HG02588 (cell line): ENCODE results near the gene KLHL41.

Experiments
- ATAC-seq: cut with Tn5 transposase; IDR thresholded peaks from one replicate; pipeline ENCODE4 v1.9.1; 2021; ENCODE audit warnings: mild to moderate bottlenecking, moderate library complexity; ENCODE audit not compliant: unreplicated experiment

The KLHL41 gene

GRCh38 chr2:169509298-169509885 is at the start of gene KLHL41:
Gene KLHL41, plus strand, starts transcription at chr2:169509702. Its CDS starts 77 bp downstream, at chr2:169509779.
- ATAC-seq: no peak

DNA sequence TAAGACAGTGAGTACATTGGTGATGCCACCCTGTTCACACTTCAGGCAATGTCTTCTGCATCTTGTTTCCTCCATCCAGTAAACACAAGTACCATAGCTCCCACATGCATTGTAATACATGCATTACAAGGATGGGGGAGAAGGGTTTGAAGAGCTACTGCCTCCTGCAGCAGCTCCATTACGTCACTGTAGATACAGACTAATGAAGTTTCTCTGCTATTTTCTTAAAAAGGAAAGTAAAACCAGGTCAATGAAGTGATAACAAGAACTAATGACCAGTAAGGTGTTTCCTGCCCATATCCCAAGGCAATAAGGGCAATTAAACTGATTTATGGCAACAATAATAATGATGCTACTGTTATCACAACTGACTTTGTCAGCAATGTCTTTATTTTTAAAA is 48.4 kb upstream of the KLHL41 start:
- no peak for ATAC-seq

- no peak for ATAC-seq
These were observed 46.4 kb upstream of the KLHL41 start for GRCh38 chr2:169462896-169463695.

GRCh38 chr2:169464466-169464865 is 45.0 kb upstream of the KLHL41 start:
- ATAC-seq: no peak

- ATAC-seq: no peak
These were observed 44.6 kb upstream of the KLHL41 start for GRCh38 chr2:169464882-169465281.

- no peak for ATAC-seq
These were observed 40.7 kb upstream of the KLHL41 start for GRCh38 chr2:169468841-169469240.

DNA sequence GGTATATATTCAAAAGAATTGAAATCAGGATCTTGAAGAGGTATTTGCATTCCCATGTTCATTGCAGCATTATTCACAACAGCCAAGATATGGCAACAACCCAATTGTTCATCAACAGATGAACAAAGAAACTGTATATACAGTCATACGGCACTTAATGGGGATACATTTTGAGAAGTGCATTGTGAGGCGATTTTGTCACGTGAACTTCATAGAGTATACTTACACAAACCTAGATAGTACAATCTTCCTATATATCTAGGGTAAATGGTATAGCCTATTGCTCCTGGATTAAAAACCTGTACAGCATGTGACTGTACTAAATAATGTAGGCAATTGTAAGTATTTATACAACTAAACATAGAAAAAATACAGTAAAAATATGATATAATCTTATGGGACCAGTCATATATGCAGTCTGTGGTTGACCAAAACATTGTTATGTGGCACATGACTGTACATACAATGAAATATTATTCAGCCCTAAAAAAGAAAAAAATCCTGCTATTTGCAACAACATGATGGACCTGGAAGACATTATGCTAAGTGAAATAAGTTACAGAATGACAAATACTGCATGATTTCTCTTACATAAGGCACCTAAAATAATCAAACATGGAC is 39.4 kb upstream of the KLHL41 start:
- no peak for ATAC-seq

GRCh38 chr2:169472249-169472648 is 37.3 kb upstream of the KLHL41 start:
- no peak for ATAC-seq

- no peak for ATAC-seq
These were observed 33.0 kb upstream of the KLHL41 start for GRCh38 chr2:169476459-169476858.

DNA sequence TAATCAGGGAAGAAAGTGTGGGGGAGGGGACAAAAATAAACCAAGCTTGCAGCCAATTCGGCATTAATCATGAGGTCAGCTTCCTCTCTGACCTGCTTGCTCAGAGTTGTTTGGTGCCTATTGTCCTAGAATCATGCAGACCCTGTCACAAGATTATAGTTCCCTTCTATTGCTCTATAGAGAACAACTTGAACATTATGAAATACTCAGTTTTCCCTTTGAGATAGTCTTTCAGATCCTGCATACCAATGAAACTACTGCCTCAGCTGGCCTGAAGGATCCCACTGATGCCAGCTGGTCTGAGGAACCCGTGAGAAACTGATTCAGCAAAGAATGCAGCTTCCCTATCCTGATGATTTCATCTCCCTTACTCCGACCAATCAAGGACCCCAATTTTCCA is 31.2 kb upstream of the KLHL41 start:
- ATAC-seq: no peak

DNA sequence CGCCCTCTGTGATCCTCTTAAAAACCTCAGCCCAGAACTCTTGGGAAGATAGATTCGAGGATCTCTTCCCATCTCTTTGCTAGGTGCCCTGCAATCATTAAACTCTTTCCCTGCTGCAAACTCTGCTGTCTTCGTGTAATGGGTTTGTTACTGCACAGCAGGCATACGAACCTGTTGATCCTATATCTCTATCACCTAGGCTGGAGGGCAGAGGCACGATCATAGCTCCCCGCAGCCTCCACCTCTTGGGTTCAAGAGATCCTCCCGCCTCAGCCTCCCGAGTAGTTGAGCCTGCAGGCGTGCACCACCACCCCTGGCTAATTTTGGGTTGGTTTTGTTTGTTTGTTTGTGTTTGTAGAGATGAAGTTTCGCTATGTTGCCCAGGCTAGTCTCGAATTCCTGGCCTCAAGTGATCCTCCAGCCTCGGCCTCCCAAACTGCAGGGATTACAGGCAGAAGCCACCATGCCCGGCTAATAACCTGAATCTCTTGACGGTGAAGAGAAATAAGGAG is 30.7 kb upstream of the KLHL41 start:
- no peak for ATAC-seq

DNA sequence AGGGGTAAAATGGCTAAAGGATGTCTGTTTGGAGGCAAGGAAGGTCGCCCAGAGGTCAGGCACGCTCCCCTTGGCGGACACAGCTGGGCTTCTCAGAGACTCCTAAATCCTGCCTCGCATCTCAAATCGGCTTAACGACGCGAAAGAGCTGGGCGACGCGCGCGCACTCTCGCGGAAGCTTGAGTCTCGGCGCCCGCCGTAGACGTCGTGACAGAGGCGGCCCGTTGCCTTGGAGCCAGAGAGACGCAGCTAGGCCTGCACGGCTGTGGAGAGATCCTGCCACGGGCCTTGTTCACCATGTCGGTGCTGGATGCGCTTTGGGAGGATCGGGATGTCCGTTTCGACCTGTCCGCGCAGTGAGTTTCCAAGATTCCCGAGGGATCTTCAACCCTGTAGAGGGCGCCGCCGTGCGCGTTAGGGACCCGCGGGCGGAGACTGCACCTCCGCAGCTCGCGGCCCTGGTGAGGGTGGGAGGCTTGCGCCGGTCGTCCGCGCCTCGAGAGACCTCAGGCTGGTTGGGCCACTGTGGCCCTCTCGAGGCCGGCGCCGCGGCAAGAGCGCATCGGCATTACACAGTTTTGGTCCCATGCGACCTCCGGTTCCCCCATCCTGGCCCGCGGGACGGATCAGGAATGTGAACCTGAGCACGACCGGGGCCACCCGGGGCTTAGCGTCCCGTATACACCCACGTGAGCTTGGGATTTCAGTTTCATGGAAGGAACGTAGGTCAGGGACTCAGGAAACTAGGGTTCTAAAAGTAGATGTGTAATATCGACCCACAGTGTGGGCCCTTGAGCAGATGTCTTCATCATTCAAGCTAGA is 30.0 kb upstream of the KLHL41 start, which contains the start of gene BBS5:
TSS of gene BBS5 (plus strand) at position 238 of the 822 bp plus-strand sequence. CDS start at position 298, 60 bp downstream.
- ATAC-seq: peak; percentile 96

- no peak for ATAC-seq
These were observed 29.4 kb upstream of the KLHL41 start for GRCh38 chr2:169480079-169480465.

DNA sequence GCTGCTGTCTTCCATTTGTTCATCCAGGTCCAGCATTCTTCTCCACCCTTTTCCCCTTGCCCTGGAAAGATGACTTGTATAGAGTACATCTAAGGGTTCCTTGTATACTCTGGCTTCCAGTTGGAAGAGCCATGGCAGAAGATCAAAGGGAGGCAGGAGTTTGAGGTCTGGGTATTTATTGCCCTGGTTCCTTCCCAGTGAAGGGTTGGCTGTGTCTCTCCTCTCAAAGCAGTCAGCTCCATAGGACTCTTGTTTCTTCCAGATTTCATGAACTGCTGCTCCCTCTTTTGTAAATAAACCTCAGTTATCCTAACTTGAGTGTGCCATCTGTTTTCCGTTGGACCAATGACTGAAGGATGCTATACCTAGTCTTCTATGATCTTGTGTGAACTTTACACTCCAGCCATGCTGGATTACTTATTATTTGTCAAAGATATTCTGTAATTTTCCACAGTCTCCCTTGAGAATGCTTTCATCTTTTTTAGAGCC is 23.8 kb upstream of the KLHL41 start:
- no peak for ATAC-seq

- ATAC-seq: no peak
These were observed 23.0 kb upstream of the KLHL41 start for GRCh38 chr2:169486487-169486886.

DNA sequence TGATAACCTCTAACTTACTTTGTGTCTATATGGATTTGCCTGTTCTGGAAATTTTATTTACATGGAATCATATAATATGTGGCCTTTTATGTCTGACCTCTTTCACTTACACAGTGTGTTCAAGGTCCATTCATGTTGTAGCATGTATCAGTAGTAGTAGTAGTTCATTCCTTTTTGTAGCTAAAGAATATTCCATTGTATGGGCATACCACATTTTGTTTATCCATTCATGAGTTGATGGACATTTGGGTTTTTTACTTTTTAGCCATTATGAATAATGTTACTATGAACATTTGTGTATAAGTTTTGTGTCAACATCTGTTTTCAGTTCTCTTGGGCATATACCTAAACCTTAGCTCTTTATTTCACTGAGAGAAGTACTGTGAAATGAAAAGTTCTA is 18.7 kb upstream of the KLHL41 start:
- no peak for ATAC-seq

DNA sequence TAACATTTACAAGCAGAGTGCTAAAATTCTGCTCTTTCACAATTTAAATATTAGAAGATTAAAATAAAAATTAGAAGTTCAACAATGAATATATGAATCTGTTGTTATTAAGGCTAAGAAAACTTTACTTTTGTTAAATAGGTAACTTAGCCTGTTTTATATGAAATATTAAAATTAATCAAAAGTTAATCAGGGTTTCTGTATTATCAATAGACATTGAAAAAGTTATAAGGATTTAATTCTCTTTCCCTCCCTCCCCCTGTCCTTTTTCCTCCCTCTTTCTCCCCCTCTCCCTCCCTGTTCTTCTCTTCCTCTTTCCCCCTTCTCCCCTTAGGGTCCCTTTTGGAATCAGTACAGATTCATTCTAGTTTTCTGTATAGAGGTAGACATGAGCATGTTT is 18.1 kb upstream of the KLHL41 start:
- no peak for ATAC-seq

DNA sequence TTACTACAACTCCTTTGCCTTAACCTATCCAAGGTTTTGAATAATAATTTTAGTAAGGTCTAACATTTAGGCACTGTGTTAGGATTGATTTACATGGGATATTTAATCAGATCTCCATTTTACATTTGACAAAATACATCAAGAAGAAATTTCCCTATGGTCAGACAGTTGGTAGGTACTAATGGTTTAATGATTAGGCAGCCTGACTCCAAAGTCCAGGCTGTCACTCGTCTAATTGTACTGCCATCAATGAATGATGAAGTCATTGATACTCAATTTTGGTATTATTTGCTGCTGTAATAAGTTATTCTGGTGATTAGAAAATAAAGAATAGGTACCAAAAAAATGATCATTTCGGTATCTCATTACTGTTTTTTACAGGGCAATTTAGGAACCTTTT is 16.1 kb upstream of the KLHL41 start:
- ATAC-seq: no peak

DNA sequence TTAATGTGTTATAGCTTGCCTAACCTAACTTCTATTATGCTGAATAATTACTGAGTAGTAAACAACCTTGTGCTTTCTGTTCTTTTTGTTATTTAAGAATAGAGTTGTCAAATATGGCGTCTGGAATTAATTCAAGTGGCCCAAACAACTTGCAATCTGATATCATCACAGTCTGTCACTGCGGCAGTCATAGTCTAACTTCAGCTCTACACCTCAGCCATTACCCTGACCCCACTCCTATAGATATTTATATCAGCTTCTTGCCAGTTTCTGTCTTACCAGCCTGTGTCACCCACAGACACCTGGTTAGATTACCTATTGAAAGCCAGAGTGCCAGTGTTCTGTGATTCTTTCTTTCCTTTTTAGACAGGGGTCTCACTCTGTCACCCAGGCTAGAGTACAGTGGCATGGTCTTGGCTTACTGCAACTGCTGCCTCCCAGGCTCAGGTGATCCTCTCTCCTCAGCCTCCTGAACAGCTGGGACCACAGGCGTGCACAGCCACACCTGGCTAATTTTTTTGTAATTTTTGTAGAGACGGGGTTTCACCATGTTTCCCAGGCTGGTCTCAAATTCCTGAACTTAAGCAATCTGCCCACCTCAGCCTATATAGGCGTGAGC is 14.1 kb upstream of the KLHL41 start:
- no peak for ATAC-seq

DNA sequence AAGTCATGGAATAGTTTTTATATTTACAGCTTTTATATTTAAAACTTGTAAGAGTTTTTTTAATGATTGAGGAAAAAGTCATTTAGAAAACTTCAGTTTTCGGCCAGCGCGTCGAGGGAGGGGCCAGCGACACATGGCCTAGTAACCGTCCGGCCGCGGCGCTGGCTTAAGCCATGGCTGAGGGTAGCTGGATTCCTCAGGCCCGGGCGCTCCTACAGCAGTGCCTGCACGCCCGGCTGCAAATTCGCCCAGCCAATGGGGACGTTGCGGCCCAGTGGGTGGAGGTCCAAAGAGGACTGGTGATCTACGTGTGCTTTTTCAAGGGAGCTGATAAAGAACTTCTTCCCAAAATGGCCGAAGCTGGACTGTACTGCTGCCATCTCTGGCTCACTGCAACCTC is 4.9 kb upstream of the KLHL41 start:
- no peak for ATAC-seq
